ENCODE data around the gene E2F3.
A peak's percentile ranks its signal among the peaks of the same experiment; 100 is the strongest.
"Not testable (repeated sequence)": the region's sequence is repeated elsewhere in the genome, so short reads cannot be mapped to it uniquely, and the experiment has no call there.

The E2F3 gene

DNA sequence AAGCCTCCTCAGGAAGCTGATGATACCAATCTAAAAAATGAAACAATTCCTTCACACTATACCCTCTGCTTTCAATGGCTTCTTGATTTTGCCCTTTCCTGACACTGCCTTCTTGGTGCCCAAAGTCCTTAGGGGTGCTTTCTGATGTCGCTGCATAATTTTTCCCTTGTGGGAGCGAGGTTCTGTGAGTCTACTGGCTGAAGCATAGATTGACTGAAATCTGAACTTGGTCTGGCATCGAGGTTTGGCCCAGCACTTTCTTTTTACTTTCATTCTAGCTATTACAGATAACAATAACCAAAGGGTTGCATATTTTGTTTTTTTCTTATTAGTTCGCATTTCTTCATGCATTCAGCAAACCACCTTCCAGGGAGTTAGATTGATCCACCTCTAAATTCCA, 65.8 kb downstream of the E2F3 start:
- no peak for DNase-seq (ENCODE audit: low spot score)

DNA sequence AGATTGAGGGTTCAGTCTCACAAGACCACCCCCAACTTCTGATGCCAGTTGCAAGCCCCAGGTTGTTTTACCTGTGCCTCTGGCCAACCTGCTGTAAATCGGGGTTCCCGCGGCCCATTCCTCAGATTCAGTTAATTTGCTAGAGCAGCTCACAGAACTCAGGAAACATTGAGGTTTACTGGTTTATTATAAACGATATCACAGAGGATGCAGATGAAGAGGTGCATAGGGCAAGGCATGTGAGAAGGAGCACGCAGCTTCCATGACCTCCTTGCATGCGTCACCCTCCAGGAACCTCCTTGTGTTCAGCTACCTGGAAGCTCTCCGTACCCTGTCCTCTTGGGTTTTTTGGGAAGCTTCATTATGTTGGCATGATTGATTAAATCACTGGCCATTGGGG, 66.5 kb downstream of the E2F3 start:
- no peak for DNase-seq (ENCODE audit: low spot score)

DNA sequence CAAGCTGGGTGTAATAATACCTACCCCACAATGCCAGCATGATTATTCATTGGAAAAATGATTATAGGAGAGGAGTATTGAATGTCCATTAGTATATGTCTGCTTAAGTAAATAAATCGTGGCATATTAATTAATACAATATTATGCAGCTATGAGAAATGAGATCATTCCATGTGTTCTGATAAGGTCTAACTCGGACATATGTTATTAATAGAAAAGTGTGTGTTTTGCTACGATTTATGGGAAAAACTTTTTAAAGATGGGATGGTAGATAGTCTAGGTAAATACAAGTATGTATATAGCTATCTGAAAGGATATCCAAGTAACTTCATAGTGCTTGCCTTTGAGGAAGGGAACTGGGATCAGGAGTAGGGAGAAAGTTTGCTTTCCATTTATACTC, 71.1 kb downstream of the E2F3 start:
- DNase-seq (ENCODE audit: low spot score) = no peak

DNA sequence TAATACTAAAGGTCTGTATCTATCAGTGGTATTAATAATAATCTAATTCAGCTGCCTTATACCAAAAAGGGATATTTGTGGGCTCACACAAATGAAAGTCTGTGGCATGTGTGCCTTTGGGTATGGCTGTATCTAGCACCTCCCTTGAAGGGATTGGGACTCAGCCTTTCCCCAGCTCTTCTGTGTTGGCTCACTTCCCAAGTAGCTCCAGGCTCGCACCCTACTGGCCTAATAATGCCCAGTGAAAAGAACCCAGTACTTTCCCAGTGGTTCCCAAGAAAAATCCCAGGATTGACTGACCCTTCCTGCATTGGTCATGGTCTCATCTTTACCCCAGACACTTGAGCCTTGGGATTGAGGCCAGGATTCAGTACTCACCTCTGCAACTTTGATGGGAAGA, 71.8 kb downstream of the E2F3 start:
- no peak for DNase-seq (ENCODE audit: low spot score)

DNA sequence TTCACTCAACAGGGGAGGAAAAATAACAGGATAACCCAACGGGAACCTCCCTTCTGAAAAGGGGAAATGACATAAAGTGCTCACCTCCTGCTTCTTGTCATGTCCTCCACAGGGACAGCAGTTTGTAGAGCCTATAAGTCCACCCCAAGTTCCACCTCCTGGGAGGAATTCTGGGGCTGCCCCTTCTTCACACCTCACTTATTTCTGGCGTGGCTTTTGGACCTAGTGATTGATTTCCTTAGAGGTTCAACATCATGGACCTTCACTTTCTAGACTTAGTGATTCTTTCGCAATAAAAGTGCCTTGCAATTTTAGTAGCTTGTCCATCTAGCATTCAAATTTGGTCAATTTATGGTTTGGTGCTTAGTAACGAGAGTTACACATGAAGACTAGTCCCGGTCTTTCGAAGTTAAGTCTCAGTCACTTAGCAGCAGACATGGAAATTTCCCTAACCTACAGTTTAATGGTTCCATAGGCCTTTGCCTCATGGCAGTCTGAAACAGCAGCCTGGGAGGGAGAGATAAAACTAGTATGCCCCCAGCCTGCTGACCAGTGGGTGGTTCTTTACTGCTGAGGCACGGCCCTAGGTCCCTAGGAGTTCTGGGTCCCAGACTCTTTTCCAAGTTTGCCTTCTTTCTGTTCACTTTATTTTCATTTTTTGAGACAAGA, 73.3 kb downstream of the E2F3 start:
- no peak for DNase-seq (ENCODE audit: low spot score)

DNA sequence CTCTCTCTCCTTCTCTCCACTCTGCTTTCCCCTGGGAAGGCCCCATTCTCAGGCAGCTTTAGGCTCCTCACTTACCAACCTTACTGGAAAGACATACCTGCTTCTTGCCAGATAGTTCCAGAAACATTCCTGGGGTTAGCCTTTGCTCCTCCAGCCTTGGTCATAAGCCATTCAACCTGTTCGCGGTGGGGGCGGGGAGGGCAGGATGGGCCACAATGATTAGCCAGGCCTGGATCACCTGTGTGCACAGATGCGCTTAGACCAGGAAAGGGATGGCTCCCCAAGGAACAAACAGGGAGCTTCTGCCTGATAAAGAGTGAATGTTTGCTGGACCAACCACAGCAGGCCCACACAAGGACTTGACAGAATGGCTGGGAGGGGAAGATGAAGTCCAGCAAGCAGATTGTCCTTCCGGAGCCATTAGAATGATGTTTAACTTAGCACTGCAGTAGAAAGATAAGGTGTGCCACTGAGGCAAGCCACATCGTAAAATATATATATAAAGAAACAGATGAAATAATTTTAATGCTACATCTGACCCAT, 74.9 kb downstream of the E2F3 start:
- DNase-seq (ENCODE audit: low spot score) = peak; percentile 23

DNA sequence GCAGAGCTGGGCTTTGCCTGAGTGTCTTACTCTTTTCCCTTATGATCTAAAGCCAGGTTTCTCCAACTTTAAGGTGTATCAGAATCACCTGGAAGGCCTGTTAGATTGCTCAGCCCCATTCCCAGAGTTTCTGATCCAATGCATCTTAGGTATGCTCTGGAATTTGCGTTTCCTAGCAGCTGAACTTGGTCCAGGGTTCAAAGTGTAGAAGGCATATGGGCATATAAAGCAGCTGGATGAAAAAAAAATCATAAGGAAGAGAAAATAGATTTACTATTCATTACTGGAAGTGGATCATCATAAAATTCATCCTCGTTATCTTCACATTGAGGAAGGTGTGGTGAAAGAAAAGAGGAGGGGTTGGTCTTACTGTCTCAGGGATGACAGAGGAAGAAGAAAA, 75.8 kb downstream of the E2F3 start:
- DNase-seq (ENCODE audit: low spot score) = no peak

DNA sequence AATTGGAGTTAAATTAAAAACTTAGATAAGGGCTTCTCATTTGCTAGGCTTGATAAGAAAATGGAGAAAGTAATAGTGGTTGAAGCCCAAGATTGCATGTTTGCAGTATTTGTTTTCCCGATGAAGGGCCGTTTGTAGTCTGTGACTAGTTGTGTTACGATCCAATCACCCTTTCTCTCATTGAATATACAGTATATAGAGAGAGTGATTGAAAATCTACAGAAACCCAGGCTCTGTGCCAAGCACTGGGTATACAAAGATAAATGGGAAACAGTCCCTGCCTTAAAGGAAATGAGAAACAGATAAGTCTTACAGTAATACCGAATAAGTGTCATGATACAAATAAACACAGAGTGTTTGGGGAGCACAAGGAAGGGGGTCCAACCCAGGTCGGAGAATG, 77.4 kb downstream of the E2F3 start:
- DNase-seq (ENCODE audit: low spot score) = no peak

DNA sequence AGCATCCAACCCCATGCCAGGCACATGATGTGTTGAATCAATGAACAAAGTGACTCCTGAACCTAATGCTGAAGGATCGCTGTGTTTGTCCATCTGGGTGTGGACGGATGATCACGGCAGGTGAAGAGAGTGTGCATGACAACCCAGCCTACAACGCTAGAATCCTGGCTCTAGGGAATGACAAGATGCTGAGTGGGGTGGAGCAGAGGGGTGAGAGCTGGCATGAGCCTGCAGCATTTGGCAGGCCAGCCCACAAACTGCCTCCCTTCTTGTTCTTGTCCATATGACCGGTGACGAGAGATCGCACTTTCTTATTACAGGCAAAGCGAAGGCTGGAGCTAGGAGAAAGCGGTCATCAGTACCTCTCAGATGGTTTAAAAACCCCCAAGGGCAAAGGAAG, 77.8 kb downstream of the E2F3 start:
- DNase-seq (ENCODE audit: low spot score) = no peak

DNA sequence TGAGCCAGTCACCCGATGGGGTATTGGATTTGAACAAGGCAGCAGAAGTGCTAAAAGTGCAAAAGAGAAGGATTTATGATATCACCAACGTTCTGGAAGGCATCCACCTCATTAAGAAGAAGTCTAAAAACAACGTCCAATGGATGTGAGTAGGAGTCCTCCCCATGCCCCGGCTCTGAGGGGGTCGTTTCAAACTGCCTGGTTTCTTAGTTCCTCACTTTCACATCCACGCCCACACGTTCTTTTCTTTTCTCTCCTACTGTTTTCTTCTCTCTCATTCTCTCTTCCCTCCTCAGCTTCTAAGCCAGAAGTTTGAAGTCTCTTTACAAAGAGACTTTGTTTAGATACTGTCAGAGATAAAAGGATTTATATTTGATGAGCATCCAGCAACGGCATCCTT, 79.6 kb downstream of the E2F3 start:
- no peak for DNase-seq (ENCODE audit: low spot score)

DNA sequence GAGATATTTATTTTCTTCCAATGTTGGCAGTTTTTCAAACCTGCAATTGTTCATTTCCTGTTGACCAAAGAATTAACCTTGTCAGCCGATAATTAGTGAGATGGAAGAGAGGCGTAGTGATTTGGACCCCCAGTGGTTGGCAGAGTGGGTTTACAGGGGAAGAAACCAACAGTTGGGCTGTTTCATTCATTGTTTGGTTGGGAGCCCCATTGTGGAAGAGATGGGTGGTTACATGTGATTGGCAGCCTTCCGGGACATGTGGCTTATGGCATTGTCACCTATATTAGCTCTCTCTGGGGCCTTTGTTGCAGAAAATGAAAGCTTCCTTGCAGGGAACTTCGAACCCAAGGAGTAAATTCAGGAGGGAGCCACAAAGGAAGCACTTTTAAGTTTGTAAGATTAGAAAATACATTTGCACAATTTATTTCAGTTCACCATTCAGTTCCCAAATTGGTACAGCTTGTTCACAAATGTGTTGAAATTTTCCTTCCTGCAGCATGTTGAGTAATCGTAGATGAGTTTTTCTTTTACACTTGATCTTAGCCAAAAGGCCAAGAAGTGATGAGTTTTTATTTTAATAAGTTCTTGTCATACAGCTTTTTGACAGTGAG, 82.3 kb downstream of the E2F3 start:
- no peak for DNase-seq (ENCODE audit: low spot score)

DNA sequence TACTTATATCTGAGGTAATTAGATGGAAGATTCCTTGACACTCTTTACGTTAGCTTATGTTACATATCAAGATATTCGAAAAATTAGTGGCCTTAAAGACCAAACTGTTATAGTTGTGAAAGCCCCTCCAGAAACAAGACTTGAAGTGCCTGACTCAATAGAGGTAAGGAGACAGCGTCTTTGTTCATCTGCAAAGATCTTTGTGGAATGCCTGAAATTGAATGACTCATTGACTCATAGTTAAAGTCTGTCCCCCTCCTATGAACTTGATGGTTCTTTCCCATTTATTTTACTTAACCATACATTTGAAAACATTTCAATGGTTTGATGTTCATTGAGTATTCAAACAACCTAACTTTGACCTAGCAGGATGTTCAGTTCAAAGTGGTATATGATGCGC, 85.0 kb downstream of the E2F3 start:
- no peak for DNase-seq (ENCODE audit: low spot score)

DNA sequence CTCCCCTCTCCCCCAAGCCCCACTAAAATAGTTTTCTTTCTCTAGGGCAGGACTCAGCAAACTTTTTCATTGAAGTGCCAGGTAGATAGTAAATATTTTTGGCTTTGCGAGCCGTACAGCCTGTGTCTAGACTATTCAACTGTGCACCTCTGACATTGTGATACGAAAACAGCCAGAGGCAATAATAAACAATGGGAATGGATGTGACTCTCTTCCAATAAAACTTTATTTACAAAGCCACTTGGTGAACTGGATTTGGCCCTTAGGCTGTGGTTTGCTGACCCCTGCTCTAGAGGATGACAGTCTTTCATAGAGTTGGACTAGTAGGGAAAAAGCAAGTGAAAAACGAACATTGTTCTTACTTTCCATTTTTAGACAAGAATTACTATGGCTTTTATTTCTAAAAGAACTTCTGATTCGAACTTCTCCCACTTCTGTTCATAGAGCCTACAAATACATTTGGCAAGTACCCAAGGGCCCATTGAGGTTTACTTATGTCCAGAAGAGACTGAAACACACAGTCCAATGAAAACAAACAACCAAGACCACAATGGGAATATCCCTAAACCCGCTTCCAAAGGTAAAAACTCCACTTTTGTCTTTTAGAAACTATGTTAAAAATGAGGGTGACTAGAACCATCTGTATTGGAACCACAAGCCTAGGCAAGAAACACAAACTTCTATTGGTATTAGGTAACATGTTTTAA, 86.1 kb downstream of the E2F3 start:
- DNase-seq (ENCODE audit: low spot score) = no peak

DNA sequence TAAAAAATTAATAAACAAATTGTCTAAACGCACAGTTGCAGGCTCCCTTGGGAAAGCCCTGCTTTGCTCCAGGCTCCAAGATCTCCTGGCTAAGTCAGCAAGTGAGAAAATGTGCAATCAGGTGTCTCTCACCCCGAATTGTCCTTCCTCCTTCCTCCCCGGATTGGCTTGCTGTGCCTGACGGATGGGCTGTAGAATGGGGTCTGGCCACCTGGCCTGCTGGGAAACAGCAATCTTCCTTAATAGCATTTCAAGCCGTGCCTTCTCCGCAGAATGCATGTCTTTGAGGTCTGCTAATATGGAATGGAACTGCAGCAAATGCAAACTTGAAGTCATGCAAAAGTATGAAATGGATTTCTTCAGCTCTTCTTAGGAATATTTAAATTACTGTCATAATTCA, 88.9 kb downstream of the E2F3 start:
- DNase-seq (ENCODE audit: low spot score) = no peak

DNA sequence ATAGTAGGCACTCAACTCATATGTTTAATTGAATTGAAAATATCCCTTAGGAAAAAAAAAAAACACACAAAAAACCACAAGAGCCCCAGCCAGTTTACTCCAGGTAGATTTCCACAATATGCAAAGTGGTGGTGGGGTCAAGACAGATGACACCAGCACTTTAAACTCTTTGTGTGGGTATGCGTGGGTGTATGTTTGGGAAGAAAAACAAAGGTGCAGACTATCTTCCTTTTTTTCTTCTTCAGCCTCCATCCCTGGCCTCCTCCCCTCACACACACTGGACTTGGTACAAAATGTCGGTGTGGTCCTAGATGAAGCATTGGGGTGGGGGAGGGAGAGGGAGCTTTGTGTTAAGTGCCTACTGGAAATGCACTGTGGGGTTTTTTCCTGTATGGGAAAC, 90.4 kb downstream of the E2F3 start:
- DNase-seq (ENCODE audit: low spot score) = no peak

DNA sequence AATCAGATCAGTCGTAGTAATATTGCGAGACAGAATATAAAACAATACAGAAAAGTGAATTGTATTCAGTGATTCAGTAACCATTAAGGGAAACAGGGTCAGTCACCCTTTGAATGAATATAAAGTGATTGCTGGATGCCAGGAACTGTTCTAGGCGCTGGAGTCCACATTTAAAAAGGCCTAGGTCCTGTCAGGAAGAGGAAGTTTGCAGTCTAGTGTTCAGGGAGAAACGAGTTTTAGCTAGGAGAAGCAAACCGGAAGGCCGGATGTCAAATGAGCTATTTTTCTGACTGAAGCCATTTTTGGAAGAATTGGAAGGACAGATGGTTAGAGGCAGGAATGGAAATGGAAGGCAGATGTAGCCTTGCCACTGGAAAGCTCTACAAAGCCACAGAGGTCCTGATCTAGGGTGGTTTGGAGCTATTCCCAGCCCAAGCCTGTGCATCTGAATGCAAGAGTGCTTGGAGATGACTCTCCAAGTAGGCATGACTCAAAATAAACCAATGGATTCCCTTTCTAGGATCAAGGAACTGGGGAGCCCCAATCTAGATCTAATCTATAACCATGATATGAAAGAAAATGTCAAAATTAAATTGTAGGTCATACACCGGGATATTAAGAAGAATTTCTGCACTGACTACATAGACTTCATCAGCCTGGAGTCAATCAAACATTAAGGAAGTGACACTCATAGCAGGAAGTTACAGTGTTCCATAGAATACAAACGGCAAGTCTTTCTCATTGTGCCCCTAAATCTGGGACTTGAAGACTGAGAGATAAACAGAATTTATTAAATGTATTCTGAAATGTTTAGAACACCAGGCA, 95.7 kb downstream of the E2F3 start:
- no peak for DNase-seq (ENCODE audit: low spot score)

DNA sequence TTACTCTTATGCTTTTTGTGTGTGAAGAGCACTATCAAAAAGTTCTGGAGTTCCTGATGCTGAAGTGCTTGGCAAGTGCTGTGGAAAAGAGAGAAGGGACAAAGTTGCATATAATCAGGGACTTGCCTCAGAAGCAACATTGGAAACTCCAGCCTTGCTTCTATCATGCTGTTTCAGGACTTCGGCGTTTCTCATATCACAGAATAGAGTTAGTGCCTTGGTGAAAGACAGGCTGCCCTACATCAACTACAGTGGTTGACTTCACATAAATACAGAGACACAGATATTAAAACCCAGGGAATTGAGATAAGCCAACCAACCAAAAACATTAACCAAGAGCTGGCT, 96.3 kb downstream of the E2F3 start:
- no peak for DNase-seq (ENCODE audit: low spot score)

DNA sequence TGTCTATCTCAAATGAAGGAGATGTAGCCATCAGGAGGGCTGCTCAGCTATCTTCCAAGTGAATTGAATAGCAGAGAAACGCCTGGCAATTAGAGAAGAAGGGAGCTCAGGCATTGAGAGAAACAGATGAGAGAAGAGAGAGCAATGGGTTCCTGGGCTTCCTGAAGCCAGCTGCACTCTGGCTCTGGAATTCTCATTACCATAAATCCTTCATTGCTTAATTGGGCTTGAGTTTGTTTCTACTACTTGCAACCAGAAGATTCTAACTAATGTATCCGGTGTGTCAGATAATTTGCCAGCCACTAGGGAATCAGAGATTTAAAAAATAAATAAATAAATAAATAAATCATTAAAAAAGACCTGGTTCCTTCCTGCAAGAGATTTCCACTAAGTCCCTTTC, 107.5 kb downstream of the E2F3 start:
- no peak for DNase-seq (ENCODE audit: low spot score)

DNA sequence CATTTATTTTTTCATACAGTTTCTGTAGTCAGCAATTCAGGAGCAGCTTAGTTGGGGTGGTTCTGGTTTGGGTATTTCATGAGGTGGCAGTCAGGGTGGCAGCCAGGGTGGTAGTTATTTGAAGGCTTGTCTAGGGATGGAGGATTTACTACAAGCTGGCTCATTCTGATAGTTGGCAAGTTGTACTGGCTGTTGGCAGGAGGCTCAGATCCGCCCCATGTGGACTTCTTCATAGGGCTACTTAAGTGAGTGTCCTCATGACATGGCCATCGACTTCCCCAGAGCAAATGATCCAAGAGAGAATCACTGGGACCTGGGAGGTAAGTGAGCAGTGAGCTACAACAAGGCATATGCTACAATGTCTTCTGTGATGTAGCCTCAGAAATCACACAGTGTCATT, 110.2 kb downstream of the E2F3 start:
- DNase-seq (ENCODE audit: low spot score) = no peak

DNA sequence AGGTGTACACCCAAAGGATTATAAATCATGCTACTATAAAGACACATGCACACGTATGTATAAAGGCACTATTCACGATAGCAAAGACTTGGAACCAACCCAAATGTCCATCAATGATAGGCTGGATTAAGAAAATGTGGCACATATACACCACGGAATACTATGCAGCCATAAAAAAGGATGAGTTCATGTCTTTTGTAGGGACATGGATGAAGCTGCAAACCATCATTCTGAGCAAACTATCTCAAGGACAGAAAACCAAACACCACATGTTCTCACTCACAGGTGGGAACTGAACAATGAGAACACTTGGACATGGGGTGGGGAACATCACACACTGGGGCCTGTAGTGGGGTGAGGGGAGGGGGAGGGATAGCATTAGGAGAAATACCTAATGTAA, 123.5 kb downstream of the E2F3 start:
- not testable (repeated sequence) for DNase-seq (ENCODE audit: low spot score)

DNA sequence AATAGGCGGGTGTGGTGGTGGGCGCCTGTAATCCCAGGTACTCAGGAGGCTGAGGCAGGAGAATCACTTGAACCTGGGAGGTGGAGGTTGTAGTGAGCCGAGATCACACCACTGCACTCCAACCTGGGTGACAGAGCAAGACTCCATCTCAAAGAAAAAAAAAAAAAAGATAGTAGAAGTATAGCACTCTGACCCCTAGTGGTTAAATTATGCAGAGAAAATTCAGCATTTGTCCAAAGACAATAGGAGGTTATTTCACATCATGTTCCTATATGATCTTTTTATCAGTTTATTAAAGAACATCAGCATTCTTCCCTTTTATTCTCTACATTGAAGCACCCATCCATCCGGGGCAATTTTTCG, 127.4 kb downstream of the E2F3 start:
- peak; percentile 57 for DNase-seq (ENCODE audit: low spot score)

DNA sequence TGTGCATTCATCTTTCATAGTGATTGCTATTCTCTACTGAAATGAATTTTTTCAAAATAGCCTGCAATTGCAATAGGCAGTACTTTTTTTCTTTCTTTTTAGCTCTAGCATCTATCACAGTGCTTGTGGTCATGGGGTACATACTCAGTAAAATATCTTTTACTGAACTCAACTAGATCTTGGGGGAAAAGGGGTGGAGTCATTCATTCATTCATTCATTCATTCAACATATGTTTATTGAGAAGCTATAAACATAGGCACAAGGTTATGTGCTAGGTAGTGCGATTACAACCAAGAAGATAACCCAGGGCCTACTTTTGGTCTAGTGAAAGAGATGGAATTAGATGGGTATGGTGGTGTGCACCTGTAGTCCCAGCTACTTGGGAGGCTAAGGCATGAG, 131.2 kb downstream of the E2F3 start:
- DNase-seq (ENCODE audit: low spot score) = no peak

Measured in kidney tubule cell (primary cell).